ENCODE measurements around the gene CCDC40. TPM values are rescaled to one million over a fixed set of nuclear protein-coding genes. Genes with fewer than 3 reads are reported as not detected.

The CCDC40 gene
- total RNA-seq, 1 donor: 8.3 TPM

DNA sequence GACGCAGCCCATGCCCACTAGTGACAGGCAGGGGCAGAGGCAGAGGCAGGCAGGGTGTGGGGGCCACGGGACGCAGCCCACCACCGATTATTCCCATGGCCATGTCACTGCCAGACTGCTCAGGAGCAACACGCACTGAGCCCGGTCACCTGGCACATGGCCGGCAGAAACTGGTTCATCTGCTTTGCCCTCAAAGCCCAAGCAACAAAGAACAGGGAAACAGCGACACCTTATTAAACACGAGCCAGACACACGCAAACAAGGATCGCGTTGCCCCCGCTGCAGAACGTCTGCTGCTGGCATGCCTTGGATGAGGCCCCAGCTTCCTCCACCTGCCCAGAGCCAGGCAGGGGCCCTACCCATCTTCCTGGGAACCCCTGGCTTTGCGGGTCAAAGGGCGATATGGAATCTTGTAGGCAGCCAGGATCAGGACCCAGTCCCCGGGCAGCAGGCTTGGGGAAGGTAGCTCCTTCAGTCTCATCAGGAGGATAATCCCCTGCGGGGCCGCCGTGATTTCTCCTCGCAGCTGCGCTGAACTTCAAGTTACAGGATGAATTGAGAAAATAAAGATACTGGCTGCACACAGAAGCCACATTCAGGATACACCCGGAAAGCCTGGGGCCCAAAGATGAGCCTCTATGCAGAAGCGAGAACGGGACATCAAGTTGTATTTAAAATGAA, 5.6 kb upstream of the CCDC40 start:
- Histone ChIP-seq H3K27ac (ENCODE audit: low read depth, low read length) (no peak overlapping the region), H3K36me3 (ENCODE audit: insufficient read depth, low read length) (no peaks in the 10 kb centered on the region), H2AFZ (ENCODE audit: low read length) (no peak overlapping the region), H3K27me3 (ENCODE audit: insufficient read depth, low read length) (no peaks in the 10 kb centered on the region), H3K4me1 (ENCODE audit: insufficient read depth, low read length) (peaks cover 30% of the 10 kb centered on the region), H3K4me2 (ENCODE audit: insufficient read depth, low read length) (no peak overlapping the region), H3K9me3 (ENCODE audit: low read depth, low read length) (no peaks in the 10 kb centered on the region), H3K79me2 (ENCODE audit: insufficient read depth, low read length) (peaks cover 66% of the 10 kb centered on the region), H3K4me3 (ENCODE audit: insufficient read depth, low read length) (no peak overlapping the region), H4K20me1 (ENCODE audit: insufficient read depth, low read length) (peaks cover 63% of the 10 kb centered on the region)
- peak; percentile 4 for DNase-seq (ENCODE audit: insufficient read length, low spot score, missing footprints)
- TF ChIP-seq, protein P1, sequence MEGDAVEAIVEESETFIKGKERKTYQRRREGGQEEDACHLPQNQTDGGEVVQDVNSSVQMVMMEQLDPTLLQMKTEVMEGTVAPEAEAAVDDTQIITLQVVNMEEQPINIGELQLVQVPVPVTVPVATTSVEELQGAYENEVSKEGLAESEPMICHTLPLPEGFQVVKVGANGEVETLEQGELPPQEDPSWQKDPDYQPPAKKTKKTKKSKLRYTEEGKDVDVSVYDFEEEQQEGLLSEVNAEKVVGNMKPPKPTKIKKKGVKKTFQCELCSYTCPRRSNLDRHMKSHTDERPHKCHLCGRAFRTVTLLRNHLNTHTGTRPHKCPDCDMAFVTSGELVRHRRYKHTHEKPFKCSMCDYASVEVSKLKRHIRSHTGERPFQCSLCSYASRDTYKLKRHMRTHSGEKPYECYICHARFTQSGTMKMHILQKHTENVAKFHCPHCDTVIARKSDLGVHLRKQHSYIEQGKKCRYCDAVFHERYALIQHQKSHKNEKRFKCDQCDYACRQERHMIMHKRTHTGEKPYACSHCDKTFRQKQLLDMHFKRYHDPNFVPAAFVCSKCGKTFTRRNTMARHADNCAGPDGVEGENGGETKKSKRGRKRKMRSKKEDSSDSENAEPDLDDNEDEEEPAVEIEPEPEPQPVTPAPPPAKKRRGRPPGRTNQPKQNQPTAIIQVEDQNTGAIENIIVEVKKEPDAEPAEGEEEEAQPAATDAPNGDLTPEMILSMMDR (IDR thresholded peaks at IDR 0.05; ENCODE audit: extremely low read depth, low read depth, low read length): no peak

DNA sequence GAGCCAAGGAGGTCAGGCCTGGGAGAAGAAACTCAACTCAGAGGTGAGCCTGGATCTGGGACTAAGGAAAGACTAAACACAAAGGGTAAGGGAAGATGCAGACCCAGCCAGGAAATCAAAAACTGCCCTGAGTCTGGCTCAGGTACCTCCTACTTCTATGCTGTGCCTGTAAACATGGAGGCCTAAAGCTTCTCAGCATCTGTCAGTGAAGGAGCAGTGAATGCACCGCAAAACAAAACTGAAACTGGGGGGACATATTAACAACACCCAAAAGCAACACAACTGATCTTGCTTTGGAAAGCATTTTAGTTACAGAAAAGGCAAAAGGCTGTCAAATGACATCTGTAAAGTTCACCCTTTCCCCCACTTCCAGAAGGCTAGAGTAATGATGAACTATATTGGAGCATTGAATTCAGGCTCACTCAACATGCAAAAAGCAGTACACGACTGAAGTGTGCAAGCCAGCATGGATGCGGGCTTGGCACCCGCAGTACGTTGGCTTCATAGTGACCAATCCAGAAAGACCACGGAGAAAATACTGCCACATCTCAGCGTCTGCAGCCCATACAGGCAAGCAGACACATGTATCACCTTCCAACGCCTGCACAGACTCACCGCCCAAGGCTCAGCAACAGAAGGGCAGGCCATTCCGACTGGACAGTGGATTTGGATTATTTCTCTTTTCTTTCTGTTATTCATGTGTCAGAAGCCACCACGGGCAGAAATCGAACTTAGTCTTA, 4.6 kb upstream of the CCDC40 start:
- H3K27ac ChIP-seq (ENCODE audit: low read depth, low read length): no peak overlapping the region
- H3K4me2 ChIP-seq (ENCODE audit: insufficient read depth, low read length): no peak overlapping the region
- TF ChIP-seq, protein P1 (IDR thresholded peaks at IDR 0.05; ENCODE audit: extremely low read depth, low read depth, low read length): no peak
- H3K27me3 ChIP-seq (ENCODE audit: insufficient read depth, low read length): no peaks in the 10 kb centered on the region
- H3K4me3 ChIP-seq (ENCODE audit: insufficient read depth, low read length): no peak overlapping the region
- H3K9me3 ChIP-seq (ENCODE audit: low read depth, low read length): no peaks in the 10 kb centered on the region
- H2AFZ ChIP-seq (ENCODE audit: low read length): no peak overlapping the region
- no peaks in the 10 kb centered on the region for H3K36me3 ChIP-seq (ENCODE audit: insufficient read depth, low read length)
- peak; percentile 52 for DNase-seq (ENCODE audit: insufficient read length, low spot score, missing footprints)
- H3K4me1 ChIP-seq (ENCODE audit: insufficient read depth, low read length): peaks cover 30% of the 10 kb centered on the region
- peaks cover 58% of the 10 kb centered on the region for H4K20me1 ChIP-seq (ENCODE audit: insufficient read depth, low read length)
- peaks cover 57% of the 10 kb centered on the region for H3K79me2 ChIP-seq (ENCODE audit: insufficient read depth, low read length)

DNA sequence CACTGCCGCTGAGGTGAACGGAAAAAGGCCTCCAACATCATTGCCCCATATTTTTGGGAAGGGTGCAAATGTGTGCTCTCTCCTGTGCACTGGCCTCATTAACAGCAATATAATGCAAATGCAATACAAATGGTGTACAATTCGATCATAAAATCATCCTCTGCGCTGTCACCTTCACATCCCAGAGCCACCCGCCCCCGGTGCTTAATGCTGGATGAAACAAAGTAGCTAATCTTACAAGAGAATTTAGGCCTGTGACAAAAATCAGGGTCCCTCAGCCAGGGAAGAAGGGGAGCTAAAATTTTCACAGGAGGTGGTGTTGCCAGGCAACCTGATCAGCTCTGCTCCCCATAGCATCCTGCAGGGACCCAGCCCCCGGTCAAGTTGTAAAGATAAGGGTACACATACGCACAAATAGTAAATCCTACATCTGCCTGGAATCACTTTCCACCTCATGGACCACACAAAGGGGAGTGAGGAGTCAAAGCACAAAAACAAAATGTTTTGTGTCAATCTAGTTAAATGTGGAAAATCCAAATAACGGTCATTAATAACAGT, 3.7 kb upstream of the CCDC40 start:
- Histone ChIP-seq H4K20me1 (ENCODE audit: insufficient read depth, low read length) (peaks cover 55% of the 10 kb centered on the region), H2AFZ (ENCODE audit: low read length) (no peak overlapping the region), H3K36me3 (ENCODE audit: insufficient read depth, low read length) (no peaks in the 10 kb centered on the region), H3K9me3 (ENCODE audit: low read depth, low read length) (no peaks in the 10 kb centered on the region), H3K4me2 (ENCODE audit: insufficient read depth, low read length) (no peak overlapping the region), H3K27ac (ENCODE audit: low read depth, low read length) (no peak overlapping the region), H3K4me1 (ENCODE audit: insufficient read depth, low read length) (peaks cover 34% of the 10 kb centered on the region), H3K79me2 (ENCODE audit: insufficient read depth, low read length) (peaks cover 53% of the 10 kb centered on the region), H3K4me3 (ENCODE audit: insufficient read depth, low read length) (no peak overlapping the region), H3K27me3 (ENCODE audit: insufficient read depth, low read length) (no peaks in the 10 kb centered on the region)
- TF ChIP-seq, protein P1 (IDR thresholded peaks at IDR 0.05; ENCODE audit: extremely low read depth, low read depth, low read length): no peak
- DNase-seq (ENCODE audit: insufficient read length, low spot score, missing footprints): peak; percentile 11

DNA sequence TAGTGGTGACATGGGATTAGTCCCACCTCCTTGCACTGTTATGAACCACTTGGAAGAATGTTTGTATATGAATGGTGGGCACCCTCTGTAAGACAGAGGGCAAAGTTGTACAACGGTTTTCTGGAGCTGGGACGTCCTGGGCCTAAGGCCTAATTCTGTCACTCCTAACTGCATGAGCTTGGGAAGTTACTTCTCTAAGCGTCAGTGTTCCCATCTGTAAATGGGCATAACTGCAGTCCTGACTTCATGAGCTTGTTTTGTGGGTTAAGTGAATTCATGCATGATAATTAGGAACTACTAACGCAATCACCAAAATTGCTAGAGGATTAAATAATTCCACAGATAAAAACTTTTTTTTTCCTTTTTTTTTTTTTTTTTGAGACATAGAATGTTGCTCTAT, 2.6 kb upstream of the CCDC40 start:
- TF ChIP-seq, protein P1 (IDR thresholded peaks at IDR 0.05; ENCODE audit: extremely low read depth, low read depth, low read length): no peak
- Histone ChIP-seq H3K4me1 (ENCODE audit: insufficient read depth, low read length) (peaks cover 23% of the 10 kb centered on the region), H3K4me2 (ENCODE audit: insufficient read depth, low read length) (no peak overlapping the region), H4K20me1 (ENCODE audit: insufficient read depth, low read length) (peaks cover 54% of the 10 kb centered on the region), H3K27me3 (ENCODE audit: insufficient read depth, low read length) (no peaks in the 10 kb centered on the region), H3K9me3 (ENCODE audit: low read depth, low read length) (no peaks in the 10 kb centered on the region), H2AFZ (ENCODE audit: low read length) (no peak overlapping the region), H3K36me3 (ENCODE audit: insufficient read depth, low read length) (no peaks in the 10 kb centered on the region), H3K79me2 (ENCODE audit: insufficient read depth, low read length) (peaks cover 49% of the 10 kb centered on the region), H3K4me3 (ENCODE audit: insufficient read depth, low read length) (no peak overlapping the region), H3K27ac (ENCODE audit: low read depth, low read length) (no peak overlapping the region)
- DNase-seq (ENCODE audit: insufficient read length, low spot score, missing footprints): peak; percentile 44
